ENCODE data around the gene TRPM2.

DNA sequence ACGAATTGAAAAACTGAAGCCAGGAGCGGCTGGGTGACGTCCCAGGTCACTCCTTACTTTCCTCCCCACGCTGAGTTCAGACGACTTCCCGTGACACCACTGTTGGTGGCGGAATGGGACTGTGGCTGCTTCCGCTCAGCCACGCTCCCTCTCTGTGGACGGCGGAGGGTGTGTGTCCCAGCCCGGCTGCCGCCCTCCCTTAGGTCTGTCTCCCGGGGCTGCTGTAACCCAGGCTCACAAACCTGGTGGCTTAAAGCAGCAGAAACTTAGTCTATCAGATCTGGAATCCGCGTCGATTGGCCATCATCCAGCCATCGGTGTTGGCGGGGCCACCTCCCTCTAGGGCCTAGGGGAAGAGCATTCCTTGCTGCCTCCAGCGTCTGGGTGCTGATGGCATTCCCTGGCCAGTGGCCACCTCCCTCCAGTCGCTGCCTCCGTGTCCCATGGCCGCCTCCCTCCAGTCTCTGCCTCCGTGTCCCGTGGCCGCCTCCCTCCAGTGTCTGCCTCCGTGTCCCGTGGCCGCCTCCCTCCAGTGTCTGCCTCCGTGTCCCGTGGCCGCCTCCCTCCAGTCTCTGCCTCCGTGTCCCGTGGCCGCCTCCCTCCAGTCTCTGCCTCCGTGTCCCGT is 17.5 kb downstream of the TRPM2 start:
- TF ChIP-seq, protein P1, sequence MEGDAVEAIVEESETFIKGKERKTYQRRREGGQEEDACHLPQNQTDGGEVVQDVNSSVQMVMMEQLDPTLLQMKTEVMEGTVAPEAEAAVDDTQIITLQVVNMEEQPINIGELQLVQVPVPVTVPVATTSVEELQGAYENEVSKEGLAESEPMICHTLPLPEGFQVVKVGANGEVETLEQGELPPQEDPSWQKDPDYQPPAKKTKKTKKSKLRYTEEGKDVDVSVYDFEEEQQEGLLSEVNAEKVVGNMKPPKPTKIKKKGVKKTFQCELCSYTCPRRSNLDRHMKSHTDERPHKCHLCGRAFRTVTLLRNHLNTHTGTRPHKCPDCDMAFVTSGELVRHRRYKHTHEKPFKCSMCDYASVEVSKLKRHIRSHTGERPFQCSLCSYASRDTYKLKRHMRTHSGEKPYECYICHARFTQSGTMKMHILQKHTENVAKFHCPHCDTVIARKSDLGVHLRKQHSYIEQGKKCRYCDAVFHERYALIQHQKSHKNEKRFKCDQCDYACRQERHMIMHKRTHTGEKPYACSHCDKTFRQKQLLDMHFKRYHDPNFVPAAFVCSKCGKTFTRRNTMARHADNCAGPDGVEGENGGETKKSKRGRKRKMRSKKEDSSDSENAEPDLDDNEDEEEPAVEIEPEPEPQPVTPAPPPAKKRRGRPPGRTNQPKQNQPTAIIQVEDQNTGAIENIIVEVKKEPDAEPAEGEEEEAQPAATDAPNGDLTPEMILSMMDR (IDR thresholded peaks at IDR 0.05): no peak
- TF ChIP-seq EP300 (IDR thresholded peaks at IDR 0.05): no peak

Data from stomach (tissue), 4 donors.